Caco-2 (cell line): ENCODE results near the gene ADGRA1. TPM values are rescaled to one million over a fixed set of nuclear protein-coding genes. Genes with fewer than 3 reads are reported as not detected.
"Not testable (repeated sequence)": the region's sequence is repeated elsewhere in the genome, so short reads cannot be mapped to it uniquely, and the experiment has no call there.

Experiments
- BruUV-seq: library from RNA; stranded (reverse); fragments of 400-500 nt; replicated peaks from 2 replicates; lab custom pipeline; 2021; lab: Mats Ljungman, UMichigan
- CTCF ChIA-PET: fragments of 300-600 bp; sonication (Branson Sonifier 250); formaldehyde crosslinking; loops from one replicate; lab custom pipeline; 2022; ENCODE audit warnings: antibody characterized with exemption; lab: Charles Lee
- POLR2A ChIA-PET: fragments of 300-600 bp; sonication (Branson Sonifier 250); formaldehyde crosslinking; loops from one replicate; lab custom pipeline; 2022; ENCODE audit warnings: antibody characterized with exemption; lab: Charles Lee
- DNase-seq, 2 experiments: peaks; one replicate each; pipeline versions ENCODE4 v3.0.0 to v3.0.0-alpha.2; 2020 to 2022
- H3K27me3 ChIP-seq: replicated peaks from 2 replicates; pipeline ENCODE4 v1.6.0; 2011; ENCODE audit warnings: low read length; ENCODE audit not compliant: control insufficient read depth, insufficient read depth
- H3K36me3 ChIP-seq: 2 replicates; pipeline ENCODE4 v1.5.1; 2011; ENCODE audit warnings: low read length; ENCODE audit not compliant: control insufficient read depth, insufficient read depth
- H3K4me1 ChIP-seq: fragments of 250-450 bp; sonication (Bioruptor Pico); 2 replicates; pipeline ENCODE4 v1.5.1; 2020; ENCODE audit warnings: mild to moderate bottlenecking
- H3K4me3 ChIP-seq: 2 replicates; pipeline ENCODE4 v1.5.1; 2011; ENCODE audit warnings: low read depth, mild to moderate bottlenecking, control low read depth, low read length
- H3K9me3 ChIP-seq: fragments of 250-450 bp; sonication (Bioruptor Pico); 2 replicates; pipeline ENCODE4 v1.5.1; 2020; ENCODE audit warnings: mild to moderate bottlenecking, moderate library complexity
- H3K27ac Mint-ChIP-seq: one replicate; pipeline ENCODE4 v1.8.0; 2022; ENCODE audit warnings: mixed read lengths; ENCODE audit not compliant: unreplicated experiment
- H3K27me3 Mint-ChIP-seq: one replicate; pipeline ENCODE4 v1.8.0; 2022; ENCODE audit warnings: mixed read lengths; ENCODE audit not compliant: insufficient read depth, unreplicated experiment
- H3K36me3 Mint-ChIP-seq: one replicate; pipeline ENCODE4 v1.8.0; 2022; ENCODE audit warnings: mild to moderate bottlenecking, mixed read lengths; ENCODE audit not compliant: insufficient read depth, unreplicated experiment
- H3K4me1 Mint-ChIP-seq: one replicate; pipeline ENCODE4 v1.8.0; 2022; ENCODE audit warnings: low read depth, mixed read lengths; ENCODE audit not compliant: unreplicated experiment
- H3K4me3 Mint-ChIP-seq: one replicate; pipeline ENCODE4 v1.8.0; 2022; ENCODE audit warnings: mild to moderate bottlenecking, moderate library complexity, mixed read lengths; ENCODE audit not compliant: unreplicated experiment
- H3K9me3 Mint-ChIP-seq: one replicate; pipeline ENCODE4 v1.8.0; 2022; ENCODE audit warnings: mixed read lengths; ENCODE audit not compliant: unreplicated experiment
- intact Hi-C: fragments of 100-400 bp; cut with micrococcal nuclease; formaldehyde crosslinking; loops from one replicate; pipeline ENCODE4 v1.10.0; 2022; ENCODE audit not compliant: unreplicated experiment
- total RNA-seq: library from RNA; stranded (reverse); gene quantifications from 2 replicates; pipeline ENCODE4 v1.2.3, GENCODE V29; 2022
- TF ChIP-seq, protein P1 (sequence below), 2 experiments: fragments of 200-600 bp in 1 of 2; IDR thresholded peaks; 1 replicate in 1 of 2; 2 replicates in 1 of 2; pipeline versions ENCODE4 v1.5.1 to v1.8.0; 2011 to 2022; ENCODE audit warnings: antibody characterized with exemption in 1 of 2, control low read depth in 1 of 2, inconsistent platforms in 1 of 2, low read depth in 1 of 2, low read length in 1 of 2, mild to moderate bottlenecking in 1 of 2, moderate library complexity in 1 of 2; ENCODE audit not compliant: insufficient read depth in 1 of 2, severe bottlenecking in 1 of 2, unreplicated experiment in 1 of 2

The ADGRA1 gene
- total RNA-seq, 1 experiment from 2014 or later = not detected

DNA sequence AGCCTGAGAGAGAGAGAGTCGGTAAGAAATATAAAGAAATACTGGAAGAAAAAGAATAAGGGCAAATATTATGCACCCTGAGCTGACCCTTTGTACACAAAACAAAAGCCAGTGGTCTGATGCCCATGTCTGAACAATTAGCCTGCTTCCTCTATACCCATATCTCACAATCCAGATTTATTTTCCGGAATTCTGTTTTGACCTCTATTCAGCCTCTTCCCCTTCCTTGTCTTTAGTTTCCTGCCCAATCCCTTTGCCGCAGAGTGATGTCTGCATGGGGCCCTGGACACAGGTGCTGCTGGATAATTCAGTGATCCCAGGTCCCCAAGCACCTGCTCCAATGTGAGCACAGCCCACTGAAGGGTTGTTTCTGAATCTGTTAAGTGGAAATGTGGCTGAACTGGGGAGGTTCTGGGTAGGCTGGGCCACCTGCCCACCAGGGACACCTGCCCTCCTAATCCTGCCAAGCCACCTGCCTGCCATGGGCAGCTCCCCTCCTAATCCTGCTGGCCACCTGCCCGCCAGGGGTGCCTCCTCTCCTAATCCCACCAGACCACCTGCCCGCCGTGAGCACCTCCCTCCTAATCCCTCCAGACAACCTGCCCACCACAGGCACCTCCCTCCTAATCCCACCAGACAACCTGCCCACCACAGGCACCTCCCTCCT, 23.0 kb downstream of the ADGRA1 start:
- no peak overlapping the region for H3K27ac Mint-ChIP-seq
- intact Hi-C loops = no loop called here
- H3K9me3 Mint-ChIP-seq = peaks cover 22% of the 10 kb centered on the region
- POLR2A ChIA-PET = interaction anchor here (0.6 kb wide), 1 partner anchor 226 kb away, joined by 3 read pairs; no protein-coding TSS in a partner anchor
- Histone ChIP-seq H3K27me3 (no peaks in the 10 kb centered on the region), H3K4me3 (no peak overlapping the region), H3K9me3 (peaks cover 21% of the 10 kb centered on the region), H3K4me1 (peaks cover 15% of the 10 kb centered on the region), H3K36me3 (no peaks in the 10 kb centered on the region)
- H3K36me3 Mint-ChIP-seq = no peaks in the 10 kb centered on the region
- no TSS peak for BruUV-seq
- CTCF ChIA-PET = interaction anchor here (1.0 kb wide), 3 partner anchors 14 to 135 kb away, joined by 3 read pairs; no protein-coding TSS in a partner anchor
- H3K27me3 Mint-ChIP-seq = no peaks in the 10 kb centered on the region
- TF ChIP-seq, protein P1, sequence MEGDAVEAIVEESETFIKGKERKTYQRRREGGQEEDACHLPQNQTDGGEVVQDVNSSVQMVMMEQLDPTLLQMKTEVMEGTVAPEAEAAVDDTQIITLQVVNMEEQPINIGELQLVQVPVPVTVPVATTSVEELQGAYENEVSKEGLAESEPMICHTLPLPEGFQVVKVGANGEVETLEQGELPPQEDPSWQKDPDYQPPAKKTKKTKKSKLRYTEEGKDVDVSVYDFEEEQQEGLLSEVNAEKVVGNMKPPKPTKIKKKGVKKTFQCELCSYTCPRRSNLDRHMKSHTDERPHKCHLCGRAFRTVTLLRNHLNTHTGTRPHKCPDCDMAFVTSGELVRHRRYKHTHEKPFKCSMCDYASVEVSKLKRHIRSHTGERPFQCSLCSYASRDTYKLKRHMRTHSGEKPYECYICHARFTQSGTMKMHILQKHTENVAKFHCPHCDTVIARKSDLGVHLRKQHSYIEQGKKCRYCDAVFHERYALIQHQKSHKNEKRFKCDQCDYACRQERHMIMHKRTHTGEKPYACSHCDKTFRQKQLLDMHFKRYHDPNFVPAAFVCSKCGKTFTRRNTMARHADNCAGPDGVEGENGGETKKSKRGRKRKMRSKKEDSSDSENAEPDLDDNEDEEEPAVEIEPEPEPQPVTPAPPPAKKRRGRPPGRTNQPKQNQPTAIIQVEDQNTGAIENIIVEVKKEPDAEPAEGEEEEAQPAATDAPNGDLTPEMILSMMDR (IDR thresholded peaks at IDR 0.05; ENCODE audit: insufficient read depth in 1 of 2, low read depth in 1 of 2, low read length in 1 of 2, severe bottlenecking in 1 of 2, unreplicated experiment in 1 of 2) = no peak
- no peak overlapping the region for H3K4me3 Mint-ChIP-seq
- H3K4me1 Mint-ChIP-seq = peaks cover 7% of the 10 kb centered on the region
- DNase-seq = no peak

DNA sequence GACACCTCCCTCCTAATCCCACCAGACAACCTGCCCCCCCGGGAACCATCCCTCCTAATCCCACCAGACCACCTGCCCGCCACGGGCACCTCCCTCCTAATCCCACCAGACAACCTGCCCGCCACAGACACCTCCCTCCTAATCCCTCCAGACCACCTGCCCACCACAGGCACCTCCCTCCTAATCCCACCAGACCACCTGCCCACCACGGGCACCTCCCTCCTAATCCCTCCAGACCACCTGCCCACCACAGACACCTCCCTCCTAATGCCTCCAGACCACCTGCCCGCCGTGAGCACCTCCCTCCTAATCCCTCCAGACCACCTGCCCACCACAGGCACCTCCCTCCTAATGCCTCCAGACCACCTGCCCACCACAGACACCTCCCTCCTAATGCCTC, 23.9 kb downstream of the ADGRA1 start:
- CTCF ChIA-PET = not testable (repeated sequence)

DNA sequence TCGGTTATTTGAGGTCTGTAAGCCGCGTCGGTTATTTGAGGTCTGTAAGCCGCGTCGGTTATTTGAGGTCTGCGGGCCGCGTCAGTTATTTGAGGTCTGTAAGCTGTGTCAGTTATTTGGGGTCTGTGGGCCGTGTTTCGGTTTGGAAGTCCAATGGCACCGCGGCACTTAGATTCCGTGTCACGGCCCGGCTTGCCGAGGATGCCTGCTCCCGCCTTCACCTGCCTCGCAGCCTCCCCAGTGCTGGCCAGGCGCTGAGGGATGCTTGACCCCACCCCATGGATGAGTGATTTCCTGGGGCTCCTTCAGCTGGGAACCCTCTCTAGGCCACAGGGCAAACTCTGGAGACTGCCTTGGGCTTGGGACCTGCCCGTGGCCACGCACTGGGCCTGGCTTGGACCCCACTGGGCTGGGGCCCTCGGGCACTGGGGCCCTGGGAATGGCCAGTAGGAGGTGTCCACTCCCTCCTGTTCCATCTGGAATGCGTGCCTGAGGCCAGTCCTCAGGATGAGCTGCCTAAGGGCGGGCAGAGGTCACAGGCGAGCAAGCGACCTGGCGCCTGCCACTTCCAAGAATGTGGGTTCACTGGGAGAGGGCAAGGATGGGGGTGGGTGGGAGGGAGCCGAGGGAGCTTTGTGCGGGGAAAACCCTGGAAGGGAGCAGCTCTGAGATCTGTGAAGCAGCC, 25.6 kb downstream of the ADGRA1 start:
- BruUV-seq = no TSS peak
- H3K4me1 Mint-ChIP-seq = peaks cover 7% of the 10 kb centered on the region
- H3K9me3 Mint-ChIP-seq = peaks cover 8% of the 10 kb centered on the region
- no peak overlapping the region for H3K4me3 Mint-ChIP-seq
- no peak for DNase-seq
- H3K4me1 ChIP-seq = peaks cover 15% of the 10 kb centered on the region
- H3K27me3 ChIP-seq = no peaks in the 10 kb centered on the region
- TF ChIP-seq, protein P1 (IDR thresholded peaks at IDR 0.05; ENCODE audit: insufficient read depth in 1 of 2, low read depth in 1 of 2, low read length in 1 of 2, severe bottlenecking in 1 of 2, unreplicated experiment in 1 of 2) = no peak
- H3K36me3 ChIP-seq = no peaks in the 10 kb centered on the region
- H3K27ac Mint-ChIP-seq = no peak overlapping the region
- ChIA-PET POLR2A (no interaction called here), CTCF (interaction anchor here (0.8 kb wide), 1 partner anchor 175 kb away, joined by 3 read pairs; no protein-coding TSS in a partner anchor)
- H3K36me3 Mint-ChIP-seq = no peaks in the 10 kb centered on the region
- peaks cover 5% of the 10 kb centered on the region for H3K27me3 Mint-ChIP-seq
- H3K9me3 ChIP-seq = peaks cover 15% of the 10 kb centered on the region
- intact Hi-C loops = no loop called here
- no peak overlapping the region for H3K4me3 ChIP-seq

More for the DNA sequence above, 23.9 kb downstream of the ADGRA1 start:
- DNase-seq, H3K27me3 Mint-ChIP-seq, H3K36me3 ChIP-seq, H3K27ac Mint-ChIP-seq, H3K36me3 Mint-ChIP-seq, intact Hi-C loops, POLR2A ChIA-PET, H3K4me3 Mint-ChIP-seq, BruUV-seq, H3K4me1 Mint-ChIP-seq, H3K27me3 ChIP-seq, H3K4me3 ChIP-seq: not testable (repeated sequence)
- Histone ChIP-seq H3K4me1 (peaks cover 15% of the 10 kb centered on the region), H3K9me3 (peaks cover 18% of the 10 kb centered on the region)
- H3K9me3 Mint-ChIP-seq = peaks cover 20% of the 10 kb centered on the region
